Lower lobe of right lung (tissue), 2 donors: Measurements from ENCODE around the gene AKAP5. TPM values are rescaled to one million over a fixed set of nuclear protein-coding genes. Genes with fewer than 3 reads are reported as not detected.

ENCODE experiments used
- ATAC-seq, 2 donors: fragments of 200-7000 bp; cut with Tn5 transposase; one replicate each; pipeline ENCODE4 v1.9.1; 2020 to 2022; ENCODE audit warnings: mild to moderate bottlenecking in 2 of 2, moderate library complexity in 2 of 2
- DNase-seq: peaks from one replicate; pipeline ENCODE4 v3.0.0-alpha.2; 2020
- H3K27ac ChIP-seq: fragments of 200-600 bp; one replicate; pipeline ENCODE4 v1.8.0; 2022
- H3K27me3 ChIP-seq: fragments of 200-600 bp; one replicate; pipeline ENCODE4 v1.8.0; 2022; ENCODE audit warnings: low read depth
- H3K36me3 ChIP-seq: fragments of 200-600 bp; one replicate; pipeline ENCODE4 v1.8.0; 2022; ENCODE audit warnings: mild to moderate bottlenecking
- H3K4me1 ChIP-seq: fragments of 200-600 bp; one replicate; pipeline ENCODE4 v1.8.0; 2022
- H3K4me3 ChIP-seq: fragments of 200-600 bp; one replicate; pipeline ENCODE4 v1.8.0; 2022; ENCODE audit warnings: mild to moderate bottlenecking
- H3K9me3 ChIP-seq: fragments of 200-600 bp; one replicate; pipeline ENCODE4 v1.8.0; 2022
- CTCF ChIP-seq: fragments of 200-600 bp; IDR thresholded peaks from one replicate; pipeline ENCODE4 v1.8.0; 2022; ENCODE audit warnings: antibody characterized with exemption, mild to moderate bottlenecking
- intact Hi-C: fragments of 100-400 bp; cut with DNase I; formaldehyde crosslinking; loops from one replicate; pipeline ENCODE4 v1.11.0; 2022
- total RNA-seq: library from RNA; stranded (reverse); fragmentation: NEBNext Ultra II Directional; extraction: Animal tissue kit (Norgen Biotek cat#: 25700); gene quantifications from one replicate; pipeline ENCODE4 v1.2.1, GENCODE V29; 2021
- donor health status: DM: no; HTN: yes; CAD: no; lungs with severe emphysema.

Gene AKAP5
- total RNA-seq, 1 donor from 2014 or later, result 4.8 TPM

GRCh38 chr14:64461221-64461620, 4.1 kb upstream of the AKAP5 start:
- ATAC-seq (no peak), DNase-seq (no peak)
- no peaks in the 10 kb centered on the region for H3K9me3 ChIP-seq
- no peak overlapping the region for H3K4me3 ChIP-seq
- no peaks in the 10 kb centered on the region for H3K27me3 ChIP-seq
- peaks cover 15% of the 10 kb centered on the region for H3K4me1 ChIP-seq
- peaks cover 4% of the 10 kb centered on the region for H3K36me3 ChIP-seq
- no peak for TF ChIP-seq CTCF
- intact Hi-C loops, result no loop called here
- no peak overlapping the region for H3K27ac ChIP-seq

- H3K27ac ChIP-seq, result no peak overlapping the region
- no peaks in the 10 kb centered on the region for H3K36me3 ChIP-seq
- H3K27me3 ChIP-seq, result no peaks in the 10 kb centered on the region
- intact Hi-C loops, result no loop called here
- H3K9me3 ChIP-seq, result no peaks in the 10 kb centered on the region
- H3K4me1 ChIP-seq, result peaks cover 15% of the 10 kb centered on the region
- DNase-seq, result no peak
- H3K4me3 ChIP-seq, result no peak overlapping the region
- no peak for TF ChIP-seq CTCF
- no peak for ATAC-seq
Measured at GRCh38 chr14:64463195-64463594, 2.1 kb upstream of the AKAP5 start.

- intact Hi-C loops, result no loop called here
- ATAC-seq (no peak), DNase-seq (no peak)
- Histone ChIP-seq H3K27ac (no peak overlapping the region), H3K4me3 (no peak overlapping the region), H3K27me3 (no peaks in the 10 kb centered on the region), H3K4me1 (peaks cover 15% of the 10 kb centered on the region), H3K9me3 (no peaks in the 10 kb centered on the region), H3K36me3 (no peaks in the 10 kb centered on the region)
- TF ChIP-seq CTCF, result no peak
Measured at GRCh38 chr14:64463873-64464272, 1.4 kb upstream of the AKAP5 start.

- peak overlapping the region; percentile 73 for H3K27ac ChIP-seq
- intact Hi-C loops, result no loop called here
- no peak for ATAC-seq
Measured at GRCh38 chr14:64464651-64465050, 648 bp upstream of the AKAP5 start.

GRCh38 chr14:64465831-64466554, 694 bp downstream of the AKAP5 start:
- intact Hi-C loops, result no loop called here
- peak; percentile 32 to 56 for ATAC-seq
- Histone ChIP-seq H3K4me3 (peak overlapping the region; percentile 82), H3K27ac (peak overlapping the region; percentile 73), H3K9me3 (no peaks in the 10 kb centered on the region), H3K4me1 (peaks cover 15% of the 10 kb centered on the region), H3K27me3 (no peaks in the 10 kb centered on the region), H3K36me3 (no peaks in the 10 kb centered on the region)
- no peak for DNase-seq
- TF ChIP-seq CTCF, result no peak

More at GRCh38 chr14:64464651-64465050, 648 bp upstream of the AKAP5 start:
- DNase-seq, result no peak
- Histone ChIP-seq H3K4me1 (peaks cover 15% of the 10 kb centered on the region), H3K9me3 (no peaks in the 10 kb centered on the region), H3K27me3 (no peaks in the 10 kb centered on the region), H3K36me3 (no peaks in the 10 kb centered on the region), H3K4me3 (peak overlapping the region; percentile 82)
- no peak for TF ChIP-seq CTCF
